Upper lobe of right lung (tissue), 1 donor: ENCODE data around the gene AFDN. TPM values are rescaled to one million over a fixed set of nuclear protein-coding genes. Genes with fewer than 3 reads are reported as not detected.
A peak's percentile ranks its signal among the peaks of the same experiment; 100 is the strongest.

ENCODE experiments used
- ATAC-seq: fragments of 200-7000 bp; cut with Tn5 transposase; one replicate; pipeline ENCODE4 v1.9.1; 2020; ENCODE audit warnings: mild to moderate bottlenecking, moderate library complexity
- DNase-seq: peaks from one replicate; pipeline ENCODE4 v3.0.0-alpha.2; 2020
- H3K27ac ChIP-seq: fragments of 200-600 bp; one replicate; pipeline ENCODE4 v1.8.0; 2022
- H3K27me3 ChIP-seq: fragments of 200-600 bp; one replicate; pipeline ENCODE4 v1.8.0; 2022; ENCODE audit warnings: mild to moderate bottlenecking
- H3K36me3 ChIP-seq: fragments of 200-600 bp; one replicate; pipeline ENCODE4 v1.8.0; 2022
- H3K4me1 ChIP-seq: fragments of 200-600 bp; one replicate; pipeline ENCODE4 v1.8.0; 2022
- H3K4me3 ChIP-seq: fragments of 200-600 bp; one replicate; pipeline ENCODE4 v1.8.0; 2022; ENCODE audit warnings: mild to moderate bottlenecking
- H3K9me3 ChIP-seq: fragments of 200-600 bp; one replicate; pipeline ENCODE4 v1.8.0; 2022
- intact Hi-C: fragments of 100-400 bp; cut with DNase I; formaldehyde crosslinking; loops from one replicate; pipeline ENCODE4 v1.11.0; 2022
- total RNA-seq: library from RNA; stranded (reverse); fragmentation: NEBNext Ultra II Directional; extraction: Animal tissue kit (Norgen Biotek cat#: 25700); gene quantifications from one replicate; pipeline ENCODE4 v1.2.1, GENCODE V29; 2021
- TF ChIP-seq, protein P1 (sequence below): fragments of 200-600 bp; IDR thresholded peaks from one replicate; pipeline ENCODE4 v1.8.0; 2022; ENCODE audit warnings: antibody characterized with exemption
- donor health status: DM: no; HTN: yes; CAD: no; lungs with severe emphysema.

Gene AFDN
- total RNA-seq, 1 donor from 2014 or later, result 179 TPM

GRCh38 chr6:167832497-167833395 is 6.0 kb downstream of the AFDN start:
- Histone ChIP-seq H3K27me3 (no peaks in the 10 kb centered on the region), H3K36me3 (no peaks in the 10 kb centered on the region), H3K27ac (peak overlapping the region; percentile 4), H3K9me3 (no peaks in the 10 kb centered on the region), H3K4me1 (peaks cover 34% of the 10 kb centered on the region), H3K4me3 (peak overlapping the region; percentile 3)
- DNase-seq, result no peak
- TF ChIP-seq, protein P1, sequence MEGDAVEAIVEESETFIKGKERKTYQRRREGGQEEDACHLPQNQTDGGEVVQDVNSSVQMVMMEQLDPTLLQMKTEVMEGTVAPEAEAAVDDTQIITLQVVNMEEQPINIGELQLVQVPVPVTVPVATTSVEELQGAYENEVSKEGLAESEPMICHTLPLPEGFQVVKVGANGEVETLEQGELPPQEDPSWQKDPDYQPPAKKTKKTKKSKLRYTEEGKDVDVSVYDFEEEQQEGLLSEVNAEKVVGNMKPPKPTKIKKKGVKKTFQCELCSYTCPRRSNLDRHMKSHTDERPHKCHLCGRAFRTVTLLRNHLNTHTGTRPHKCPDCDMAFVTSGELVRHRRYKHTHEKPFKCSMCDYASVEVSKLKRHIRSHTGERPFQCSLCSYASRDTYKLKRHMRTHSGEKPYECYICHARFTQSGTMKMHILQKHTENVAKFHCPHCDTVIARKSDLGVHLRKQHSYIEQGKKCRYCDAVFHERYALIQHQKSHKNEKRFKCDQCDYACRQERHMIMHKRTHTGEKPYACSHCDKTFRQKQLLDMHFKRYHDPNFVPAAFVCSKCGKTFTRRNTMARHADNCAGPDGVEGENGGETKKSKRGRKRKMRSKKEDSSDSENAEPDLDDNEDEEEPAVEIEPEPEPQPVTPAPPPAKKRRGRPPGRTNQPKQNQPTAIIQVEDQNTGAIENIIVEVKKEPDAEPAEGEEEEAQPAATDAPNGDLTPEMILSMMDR, result no peak
- intact Hi-C loops, result loop anchor here (10.0 kb wide), 1 partner anchor 52 kb away; no protein-coding TSS in a partner anchor
- peak; percentile 72 for ATAC-seq

DNA sequence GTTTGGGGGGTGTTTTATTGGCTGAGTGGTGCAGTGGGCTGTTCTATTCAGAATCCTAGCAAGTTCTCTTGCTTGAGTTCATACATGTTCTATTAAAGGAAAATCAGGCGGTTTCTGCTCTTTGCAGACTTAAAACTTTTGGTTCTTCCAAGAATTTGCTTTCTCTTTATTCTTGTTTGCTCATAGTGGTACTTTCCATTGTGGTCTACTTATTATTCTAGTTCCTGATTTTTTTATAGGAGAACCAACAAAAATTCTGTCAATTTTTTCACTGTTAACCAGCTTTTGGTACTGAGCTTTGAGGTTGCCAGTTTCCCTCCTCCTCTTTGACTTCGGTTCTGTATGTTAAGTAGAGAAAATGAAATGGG is 6.7 kb downstream of the AFDN start:
- Histone ChIP-seq H3K27ac (peak overlapping the region; percentile 4), H3K27me3 (no peaks in the 10 kb centered on the region), H3K4me3 (peak overlapping the region; percentile 3), H3K36me3 (no peaks in the 10 kb centered on the region), H3K9me3 (no peaks in the 10 kb centered on the region), H3K4me1 (peaks cover 34% of the 10 kb centered on the region)
- no peak for ATAC-seq
- no peak for DNase-seq
- TF ChIP-seq, protein P1, result no peak
- intact Hi-C loops, result loop anchor here (10.0 kb wide), 1 partner anchor 51 kb away; no protein-coding TSS in a partner anchor

- TF ChIP-seq, protein P1, result no peak
- DNase-seq, result no peak
- no peaks in the 10 kb centered on the region for H3K36me3 ChIP-seq
- no peak overlapping the region for H3K27ac ChIP-seq
- H3K4me3 ChIP-seq, result no peak overlapping the region
- intact Hi-C loops, result loop anchor here (10.0 kb wide), 1 partner anchor 50 kb away; no protein-coding TSS in a partner anchor
- H3K9me3 ChIP-seq, result no peaks in the 10 kb centered on the region
- no peak for ATAC-seq
- H3K4me1 ChIP-seq, result peaks cover 26% of the 10 kb centered on the region
- H3K27me3 ChIP-seq, result no peaks in the 10 kb centered on the region
These were observed 8.5 kb downstream of the AFDN start for GRCh38 chr6:167835260-167835659.

- Histone ChIP-seq H3K4me3 (no peak overlapping the region), H3K27me3 (no peaks in the 10 kb centered on the region), H3K4me1 (peaks cover 23% of the 10 kb centered on the region), H3K36me3 (no peaks in the 10 kb centered on the region), H3K27ac (no peak overlapping the region), H3K9me3 (no peaks in the 10 kb centered on the region)
- intact Hi-C loops, result loop anchor here (10.0 kb wide), 1 partner anchor 48 kb away; no protein-coding TSS in a partner anchor
- no peak for DNase-seq
- ATAC-seq, result no peak
- TF ChIP-seq, protein P1, result no peak
These were observed 10.0 kb downstream of the AFDN start for GRCh38 chr6:167836721-167837120.

DNA sequence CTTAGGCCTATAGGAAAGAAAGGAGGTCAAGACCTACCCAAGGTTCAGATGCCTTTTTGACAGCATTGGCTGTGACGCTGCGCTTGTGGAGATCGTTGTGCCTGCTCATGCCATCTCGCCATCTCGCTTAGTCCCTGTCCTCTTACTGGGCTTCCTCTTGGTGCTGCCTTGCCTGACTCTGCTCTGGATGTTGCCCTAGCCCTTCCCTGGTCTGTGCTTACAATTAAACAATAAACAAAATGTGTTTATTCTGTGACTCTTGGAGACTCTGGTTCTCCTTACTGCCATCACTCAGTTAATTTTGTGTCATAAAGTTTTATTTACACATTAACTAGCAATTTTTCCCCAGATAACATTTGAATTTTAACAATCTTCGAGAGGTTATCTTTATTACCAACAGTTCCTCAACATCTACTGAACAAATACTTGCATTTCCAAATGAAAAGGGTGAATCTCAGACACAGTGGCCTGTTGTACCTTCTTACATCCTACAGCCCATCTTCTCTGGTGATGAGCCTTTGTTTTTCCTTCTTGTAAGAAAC is 11.6 kb downstream of the AFDN start:
- Histone ChIP-seq H3K4me1 (peaks cover 22% of the 10 kb centered on the region), H3K36me3 (no peaks in the 10 kb centered on the region), H3K9me3 (no peaks in the 10 kb centered on the region), H3K27ac (no peak overlapping the region), H3K4me3 (no peak overlapping the region), H3K27me3 (no peaks in the 10 kb centered on the region)
- intact Hi-C loops, result loop anchor here (10.0 kb wide), 1 partner anchor 47 kb away; no protein-coding TSS in a partner anchor
- TF ChIP-seq, protein P1, result no peak
- ATAC-seq (no peak), DNase-seq (no peak)
